Gastroesophageal sphincter (tissue), 3 donors: ENCODE data around the gene PAIP2B.

Source experiments
- CTCF ChIP-seq, 4 experiments: fragments of 200-600 bp in 2 of 4; fragments of 450-650 bp in 2 of 4; sonication (generic) in 1 of 4; IDR thresholded peaks; one replicate each; pipeline ENCODE4 v1.5.1; 2017 to 2019; ENCODE audit warnings: antibody characterized with exemption in 4 of 4, mild to moderate bottlenecking in 2 of 4, moderate library complexity in 2 of 4
- EP300 ChIP-seq: sonication (generic); formaldehyde crosslinking; IDR thresholded peaks from one replicate; pipeline ENCODE4 v1.6.1; 2017; ENCODE audit warnings: antibody characterized with exemption, mild to moderate bottlenecking
- POLR2A ChIP-seq, 2 donors: fragments of 450-650 bp; IDR thresholded peaks; one replicate each; pipeline ENCODE4 v1.6.1; 2017; ENCODE audit warnings: antibody characterized with exemption in 2 of 2, mild to moderate bottlenecking in 2 of 2, moderate library complexity in 1 of 2

- TF ChIP-seq CTCF (IDR thresholded peaks at IDR 0.05) (no peak), POLR2A (IDR thresholded peaks at IDR 0.05) (no peak), EP300 (no peak)
These were observed 39.3 kb downstream of the PAIP2B start for GRCh38 chr2:71187589-71187988.
